ENCODE measurements around the gene GPR32.
"Not testable (repeated sequence)": the region's sequence is repeated elsewhere in the genome, so short reads cannot be mapped to it uniquely, and the experiment has no call there.

The GPR32 gene

DNA sequence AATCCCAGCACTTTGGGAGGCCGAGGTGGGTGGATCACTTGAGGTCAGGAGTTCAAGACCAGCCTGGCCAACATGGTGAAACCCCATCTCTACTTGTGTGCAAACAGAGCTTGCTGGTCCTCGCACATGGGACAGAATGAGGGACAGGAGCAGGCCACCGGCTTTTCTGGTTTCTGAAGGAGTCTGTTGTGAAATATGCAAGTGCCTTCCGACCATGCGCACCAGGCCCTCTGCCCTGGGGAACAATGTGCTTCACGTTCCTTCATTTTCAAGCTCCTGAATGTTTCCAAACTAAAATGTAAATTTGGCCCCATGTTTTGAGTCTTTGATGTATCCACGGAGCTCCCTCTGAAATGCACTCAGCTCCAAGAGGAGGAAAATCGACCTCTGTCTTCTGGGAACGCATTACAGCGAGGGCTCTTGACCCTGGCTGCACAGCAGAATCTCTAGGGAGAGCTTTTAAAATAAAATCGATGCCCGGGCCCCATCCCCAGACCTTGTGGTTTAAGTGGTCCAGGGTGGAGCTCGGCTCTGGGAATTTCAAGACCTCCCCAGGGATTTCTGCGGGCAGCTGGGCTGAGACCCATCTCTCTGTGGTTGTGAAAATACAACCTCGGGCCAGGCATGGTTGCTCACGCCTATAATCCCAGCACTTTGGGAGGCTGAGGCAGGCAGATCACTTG lies 10.6 kb downstream of the GPR32 start:
- no peak for DNase-seq (ENCODE audit: low read depth in 2 of 2)

DNA sequence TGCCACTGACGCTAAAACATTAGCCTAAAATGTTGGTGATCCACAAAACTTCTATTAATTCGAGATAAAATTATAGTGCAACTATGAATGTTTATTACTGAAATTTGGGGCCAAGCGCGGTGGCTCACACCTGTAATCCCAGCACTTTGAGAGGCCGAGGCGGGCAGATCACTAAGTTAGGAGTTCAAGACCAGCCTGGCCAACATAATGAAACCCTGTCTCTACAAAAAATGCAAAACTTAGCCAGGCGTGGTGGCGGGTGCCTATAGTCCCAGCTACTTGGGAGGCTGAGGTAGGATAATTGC lies 13.5 kb downstream of the GPR32 start:
- DNase-seq (ENCODE audit: low read depth in 2 of 2): not testable (repeated sequence)

DNA sequence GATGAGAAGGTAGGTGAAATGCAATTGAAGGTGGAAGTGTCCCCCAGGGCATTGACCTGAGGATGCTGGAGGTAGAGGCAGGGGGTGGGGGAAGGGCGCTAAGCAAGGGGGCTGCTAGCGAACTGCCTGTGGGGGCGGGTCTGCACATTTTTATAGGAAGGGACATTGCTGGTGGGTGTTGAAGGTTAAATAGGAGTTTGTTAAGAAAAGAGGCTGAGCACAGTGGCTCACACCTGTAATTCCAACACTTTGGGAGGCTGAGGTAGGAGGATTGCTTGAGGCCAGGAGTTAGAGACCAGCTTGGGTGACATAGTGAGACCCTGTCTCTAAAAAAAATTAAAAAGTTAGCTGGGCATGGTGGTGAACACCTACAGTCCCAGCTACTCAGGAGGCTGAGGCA lies 14.4 kb downstream of the GPR32 start:
- DNase-seq (ENCODE audit: low read depth in 2 of 2): no peak

DNA sequence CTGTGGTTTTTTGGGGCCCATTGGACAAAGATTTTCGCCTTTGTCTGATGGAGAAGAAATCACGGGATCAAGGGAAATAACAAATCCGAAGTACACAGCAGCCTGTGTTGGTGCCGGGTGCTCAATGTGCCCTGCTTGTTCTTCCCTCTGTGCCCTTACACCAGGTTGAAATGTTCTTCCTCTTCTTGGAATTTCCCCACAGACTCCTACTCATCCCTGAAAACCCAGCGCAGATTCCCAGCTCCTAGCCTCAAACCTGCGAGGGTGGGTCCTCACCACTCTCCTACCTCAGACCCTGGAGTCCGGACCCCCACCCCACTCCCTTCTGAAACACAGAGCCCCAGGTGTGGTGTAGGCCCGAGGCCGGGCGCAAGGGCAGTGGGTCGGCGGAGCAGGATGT lies 15.1 kb downstream of the GPR32 start:
- no peak for DNase-seq (ENCODE audit: low read depth in 2 of 2)

DNA sequence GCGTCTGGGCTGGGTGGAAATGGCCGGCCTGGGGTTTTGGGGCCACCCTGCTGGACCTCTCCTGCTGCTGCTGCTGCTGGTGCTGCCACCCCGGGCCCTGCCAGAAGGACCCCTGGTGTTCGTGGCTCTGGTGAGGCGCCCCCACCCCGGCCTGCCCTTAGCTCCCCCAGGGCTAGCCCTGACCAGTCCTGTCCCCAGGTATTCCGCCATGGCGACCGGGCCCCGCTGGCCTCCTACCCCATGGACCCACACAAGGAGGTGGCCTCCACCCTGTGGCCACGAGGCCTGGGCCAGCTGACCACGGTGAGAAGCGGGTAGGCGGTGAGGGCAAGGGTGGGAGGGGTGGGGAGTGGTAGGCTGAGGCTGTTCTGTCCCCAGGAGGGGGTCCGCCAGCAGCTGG lies 20.1 kb downstream of the GPR32 start, which contains the start of gene ACP4:
ACP4 (plus strand) TSS at position 20 of the 400 bp plus-strand sequence; CDS start at position 20, 0 bp downstream.
- no peak for DNase-seq (ENCODE audit: low read depth in 2 of 2)

DNA sequence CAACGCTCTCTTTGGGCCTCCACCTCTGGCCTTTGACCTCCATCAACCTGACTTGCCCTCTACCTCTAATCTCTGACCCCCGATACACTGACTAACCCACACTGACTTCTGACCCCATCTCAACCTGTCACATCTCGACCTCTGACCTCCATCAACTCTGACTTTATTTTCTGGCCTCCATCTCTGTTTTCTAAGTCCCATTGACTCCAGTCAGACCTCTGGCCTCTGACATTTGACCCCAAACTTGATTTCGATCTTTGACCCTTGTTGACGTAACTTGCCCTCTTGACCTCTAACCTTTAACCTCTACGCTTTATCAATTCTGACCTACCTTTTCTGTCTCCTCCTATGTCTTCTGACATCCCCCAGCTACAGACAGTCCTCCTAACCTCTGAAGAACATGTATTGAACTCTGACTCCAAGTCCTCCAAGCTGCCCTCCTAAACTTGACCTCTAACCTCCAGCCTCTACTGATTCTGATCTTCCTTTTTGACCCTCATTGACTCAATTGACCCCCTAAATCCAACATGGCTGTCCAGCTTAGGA lies 20.7 kb downstream of the GPR32 start:
- DNase-seq (ENCODE audit: low read depth in 2 of 2): no peak

DNA sequence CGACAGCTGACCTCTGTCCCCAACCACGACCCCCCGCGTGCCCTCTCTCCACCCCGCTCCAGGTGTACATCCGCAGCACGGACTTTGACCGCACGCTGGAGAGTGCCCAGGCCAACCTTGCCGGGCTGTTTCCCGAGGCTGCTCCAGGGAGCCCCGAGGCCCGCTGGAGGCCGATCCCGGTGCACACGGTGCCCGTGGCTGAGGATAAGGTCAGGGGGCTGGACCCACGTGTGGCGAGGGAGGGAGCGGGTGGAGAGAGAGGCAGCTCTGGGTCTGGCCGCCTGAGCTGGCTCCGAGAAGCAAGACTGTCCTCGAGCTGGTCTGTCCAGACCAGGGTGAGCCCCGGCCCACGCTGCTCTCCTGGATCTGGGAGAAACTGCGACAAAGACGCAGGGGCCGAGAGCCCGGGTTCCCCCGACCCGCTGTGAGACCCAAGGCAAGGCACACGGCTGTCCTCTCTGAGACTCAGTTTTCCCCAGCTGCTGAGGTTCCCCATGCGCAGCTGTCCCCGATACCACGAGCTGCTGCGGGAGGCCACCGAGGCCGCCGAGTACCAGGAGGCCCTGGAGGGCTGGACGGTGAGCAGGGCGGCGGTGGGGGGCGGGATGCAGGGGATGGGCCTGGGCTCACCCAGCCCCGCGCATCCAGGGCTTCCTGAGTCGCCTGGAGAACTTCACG lies 21.5 kb downstream of the GPR32 start:
- no peak for DNase-seq (ENCODE audit: low read depth in 2 of 2)

DNA sequence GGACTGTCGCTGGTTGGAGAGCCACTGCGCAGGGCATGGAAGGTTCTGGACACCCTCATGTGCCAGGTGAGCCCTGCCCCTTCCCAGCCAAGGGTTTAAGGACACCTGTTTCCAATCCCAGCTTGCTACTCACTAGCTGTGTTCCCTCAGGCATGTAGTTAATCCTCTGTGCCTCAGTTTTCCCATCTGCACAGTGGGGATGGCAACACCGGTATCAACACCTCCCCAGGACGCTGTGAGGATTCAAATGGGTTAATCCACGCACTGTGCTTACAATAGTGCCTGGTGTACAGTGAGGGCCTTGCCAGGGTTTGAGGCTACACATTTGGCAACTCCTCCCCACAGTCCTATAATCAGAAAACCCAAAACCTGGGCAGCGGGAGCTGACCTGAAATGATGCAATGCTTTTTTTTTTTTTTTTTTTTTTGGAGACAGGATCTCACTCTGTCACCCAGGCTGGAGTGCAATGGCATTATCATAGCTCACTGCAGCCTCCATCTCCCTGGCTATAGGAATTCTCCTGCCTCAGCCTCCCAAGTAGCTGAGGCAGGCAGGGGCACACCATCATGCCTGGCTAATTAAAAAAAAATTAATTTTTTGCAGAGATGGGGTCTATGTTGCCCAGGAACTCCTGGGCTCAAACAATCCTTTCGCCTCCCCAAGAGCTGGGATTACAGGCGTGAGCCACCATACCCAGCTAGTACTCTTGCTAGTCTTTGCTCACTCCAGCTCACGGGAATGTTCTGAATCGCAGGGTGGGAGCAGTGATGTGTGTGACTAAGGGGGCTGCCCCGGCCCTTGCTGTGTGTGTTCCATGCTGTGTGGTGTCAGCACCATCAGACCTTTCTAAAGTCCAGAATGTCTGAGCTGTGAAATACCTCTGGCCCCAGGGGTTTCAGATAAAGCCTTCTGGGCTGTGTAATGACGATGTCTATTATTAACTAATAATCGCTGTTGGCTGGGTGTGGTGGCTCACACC lies 22.3 kb downstream of the GPR32 start:
- no peak for DNase-seq (ENCODE audit: low read depth in 2 of 2)

DNA sequence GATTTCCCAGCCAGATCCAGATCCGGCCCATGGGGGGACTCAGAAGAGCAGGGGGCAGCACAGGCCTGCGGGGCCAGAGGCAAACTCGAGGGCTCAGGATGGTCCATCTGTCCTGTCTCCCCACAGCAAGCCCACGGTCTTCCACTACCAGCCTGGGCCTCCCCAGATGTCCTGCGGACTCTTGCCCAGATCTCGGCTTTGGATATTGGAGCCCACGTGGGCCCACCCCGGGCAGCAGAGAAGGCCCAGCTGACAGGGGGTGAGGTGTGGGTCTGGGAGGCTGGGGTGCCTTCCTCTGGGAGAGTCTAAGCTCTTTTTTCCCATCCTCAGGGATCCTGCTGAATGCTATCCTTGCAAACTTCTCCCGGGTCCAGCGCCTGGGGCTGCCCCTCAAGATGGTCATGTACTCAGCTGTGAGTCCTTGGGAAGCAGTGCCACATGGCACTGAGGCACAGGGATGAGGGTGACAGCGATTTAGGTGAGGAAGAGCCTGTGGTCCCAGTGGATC lies 23.3 kb downstream of the GPR32 start:
- no peak for DNase-seq (ENCODE audit: low read depth in 2 of 2)

DNA sequence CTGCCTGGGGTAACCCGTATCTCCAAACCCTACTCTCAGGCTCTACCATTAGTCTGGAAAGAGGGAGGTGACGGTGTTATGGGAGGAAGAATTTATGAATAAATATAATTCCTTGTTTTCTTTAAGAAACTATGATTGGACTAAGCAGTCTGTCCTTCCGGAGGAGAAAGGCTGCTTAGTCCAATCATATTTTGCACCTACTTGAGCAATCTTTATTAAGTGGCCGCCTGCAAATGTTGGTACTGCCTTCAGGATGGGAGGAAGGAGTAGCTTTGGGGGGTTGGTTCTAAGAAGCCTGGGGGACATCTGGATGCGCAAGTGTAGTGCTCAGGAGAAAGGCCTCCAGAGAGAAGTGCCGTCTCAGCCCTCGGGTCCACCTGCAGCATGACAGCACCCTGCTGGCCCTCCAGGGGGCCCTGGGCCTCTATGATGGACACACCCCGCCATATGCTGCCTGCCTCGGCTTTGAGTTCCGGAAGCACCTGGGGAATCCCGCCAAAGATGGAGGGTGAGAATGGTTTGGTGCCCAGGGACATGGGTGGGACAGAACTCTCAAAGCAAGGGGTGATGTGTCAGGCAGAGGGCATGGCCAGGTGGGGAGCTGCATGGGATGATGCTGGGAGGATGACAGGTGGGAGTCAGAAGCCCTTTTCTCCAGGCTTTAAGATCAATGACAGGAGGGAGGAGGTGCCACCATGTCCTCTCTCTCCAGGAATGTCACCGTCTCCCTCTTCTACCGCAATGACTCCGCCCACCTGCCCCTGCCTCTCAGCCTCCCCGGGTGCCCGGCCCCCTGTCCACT lies 24.0 kb downstream of the GPR32 start:
- no peak for DNase-seq (ENCODE audit: low read depth in 2 of 2)

DNA sequence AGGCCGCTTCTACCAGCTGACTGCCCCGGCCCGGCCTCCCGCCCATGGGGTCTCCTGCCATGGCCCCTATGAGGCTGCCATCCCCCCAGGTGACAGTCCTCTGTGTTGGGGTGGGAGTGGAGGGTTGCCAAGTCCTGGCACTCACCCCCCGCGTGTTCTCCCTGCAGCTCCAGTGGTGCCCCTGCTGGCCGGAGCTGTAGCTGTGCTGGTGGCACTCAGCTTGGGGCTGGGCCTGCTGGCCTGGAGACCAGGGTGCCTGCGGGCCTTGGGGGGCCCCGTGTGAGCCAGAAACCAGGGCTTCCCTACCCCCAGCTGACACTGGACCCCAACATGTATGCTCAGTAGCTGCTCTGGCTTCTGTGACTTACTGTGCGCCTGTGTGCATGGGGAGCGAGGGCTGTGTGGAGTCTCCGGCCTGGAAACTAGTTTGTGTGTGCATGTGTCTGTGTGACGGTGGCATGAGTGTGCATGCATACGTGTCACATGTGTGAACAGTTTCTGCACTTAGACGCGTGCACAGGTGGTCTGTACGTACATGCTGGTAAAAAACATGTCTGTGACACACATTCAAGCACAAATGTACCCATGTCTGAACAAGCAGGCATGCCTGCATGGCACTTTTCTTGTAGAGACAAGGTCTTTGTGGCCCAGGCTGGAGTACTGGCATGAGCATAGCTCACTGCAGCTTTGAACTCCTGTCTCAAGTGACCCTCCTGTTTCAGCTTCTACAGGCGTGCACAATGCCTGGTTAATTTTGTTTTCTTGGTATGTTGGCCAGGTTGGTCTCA lies 24.8 kb downstream of the GPR32 start:
- no peak for DNase-seq (ENCODE audit: low read depth in 2 of 2)

DNA sequence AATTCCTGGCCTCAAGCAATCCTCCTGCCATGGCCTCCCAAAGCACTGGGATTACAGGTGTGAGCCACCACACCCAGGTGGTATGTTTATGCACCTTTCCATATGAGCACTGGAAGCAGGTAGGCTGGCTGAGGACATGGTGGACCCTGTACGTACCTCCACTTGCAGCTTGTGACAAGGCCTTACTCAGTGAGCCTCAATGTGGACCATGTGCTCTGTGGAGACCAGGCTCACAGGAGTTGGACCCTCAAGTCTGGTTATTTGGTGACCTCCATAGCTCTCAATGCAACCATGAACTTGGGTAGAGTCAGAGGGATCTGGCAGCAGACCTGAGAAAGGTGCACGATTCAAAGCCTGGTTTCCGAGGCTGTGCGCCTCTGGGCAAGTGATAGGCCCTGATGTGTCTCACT lies 25.4 kb downstream of the GPR32 start:
- DNase-seq (ENCODE audit: low read depth in 2 of 2): no peak

DNA sequence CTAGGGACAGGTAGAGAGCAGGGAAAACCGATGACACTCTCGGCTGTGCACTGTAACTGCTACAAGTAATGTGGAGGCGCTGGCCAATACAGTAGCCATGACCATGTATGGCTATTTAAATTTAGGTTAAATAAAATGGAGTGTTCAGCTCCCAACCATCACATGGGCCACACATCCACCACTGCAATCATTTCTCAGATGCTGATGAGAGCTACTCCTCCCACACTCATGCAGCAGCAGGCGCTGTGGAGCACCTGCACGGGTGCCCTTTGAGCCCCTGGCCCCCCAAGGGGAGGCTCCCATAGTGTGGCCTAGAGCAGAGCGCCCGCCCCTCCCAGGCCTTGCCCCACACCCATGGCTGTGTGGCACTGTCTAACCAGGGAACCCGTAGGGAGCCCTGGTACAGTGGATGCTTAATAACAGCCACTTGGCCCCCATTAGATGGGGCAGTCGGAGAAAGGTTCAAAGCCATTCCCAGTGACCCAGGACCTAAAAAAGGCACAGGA lies 25.9 kb downstream of the GPR32 start:
- no peak for DNase-seq (ENCODE audit: low read depth in 2 of 2)

DNA sequence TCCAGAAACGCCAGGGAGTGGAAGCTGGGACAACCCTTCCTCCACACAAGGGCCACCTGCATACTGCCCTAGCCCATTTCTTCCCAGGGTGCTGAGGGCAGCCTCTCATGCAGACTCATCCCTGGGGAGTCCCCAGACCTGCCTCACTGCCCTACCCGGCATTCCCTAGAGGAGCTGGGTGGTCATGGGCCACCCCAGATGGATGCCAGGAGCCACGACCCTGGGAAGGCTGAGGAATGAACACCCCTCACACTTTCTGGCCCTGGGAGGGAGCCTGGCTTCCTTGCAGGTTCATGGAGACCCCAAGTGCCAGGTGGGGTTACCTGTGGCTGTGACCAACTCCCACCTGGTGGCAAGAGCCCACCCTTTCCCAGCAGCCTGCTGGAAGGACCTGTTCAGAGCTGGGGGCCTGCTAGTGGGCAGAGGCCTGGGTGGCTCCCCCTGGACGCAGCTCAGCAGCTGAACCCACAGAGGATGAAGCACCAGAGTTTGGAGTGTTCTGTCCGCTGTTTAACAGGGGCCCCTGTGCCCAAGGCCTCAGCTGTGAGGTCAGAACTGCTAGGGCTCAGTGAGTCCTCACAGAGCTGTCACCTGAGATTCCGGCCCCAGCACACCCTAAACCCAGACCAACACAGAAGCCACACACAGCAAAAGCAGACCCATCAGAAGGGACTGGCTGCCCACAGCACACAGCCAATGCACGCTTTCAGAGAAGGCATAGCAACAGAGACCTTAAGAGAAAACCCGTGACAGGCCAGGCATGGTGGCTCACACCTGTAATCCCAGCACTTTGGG lies 26.6 kb downstream of the GPR32 start:
- DNase-seq (ENCODE audit: low read depth in 2 of 2): no peak

DNA sequence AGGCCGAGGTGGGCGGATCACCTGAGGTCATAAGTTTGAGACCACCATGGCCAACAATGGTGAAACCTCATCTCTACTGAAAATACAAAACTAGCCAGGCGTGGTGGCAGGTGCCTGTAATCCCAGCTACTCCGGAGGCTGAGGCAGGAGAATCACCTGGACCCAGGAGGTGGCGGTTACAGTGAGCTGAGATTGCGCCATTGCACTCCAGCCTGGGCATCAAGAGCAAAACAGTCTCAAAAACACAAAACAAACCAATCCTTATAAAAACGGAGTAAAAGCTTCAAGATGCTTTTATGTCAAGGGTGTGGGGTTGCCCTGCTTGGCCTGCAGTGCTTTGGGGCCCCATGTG lies 27.1 kb downstream of the GPR32 start:
- DNase-seq (ENCODE audit: low read depth in 2 of 2): no peak

DNA sequence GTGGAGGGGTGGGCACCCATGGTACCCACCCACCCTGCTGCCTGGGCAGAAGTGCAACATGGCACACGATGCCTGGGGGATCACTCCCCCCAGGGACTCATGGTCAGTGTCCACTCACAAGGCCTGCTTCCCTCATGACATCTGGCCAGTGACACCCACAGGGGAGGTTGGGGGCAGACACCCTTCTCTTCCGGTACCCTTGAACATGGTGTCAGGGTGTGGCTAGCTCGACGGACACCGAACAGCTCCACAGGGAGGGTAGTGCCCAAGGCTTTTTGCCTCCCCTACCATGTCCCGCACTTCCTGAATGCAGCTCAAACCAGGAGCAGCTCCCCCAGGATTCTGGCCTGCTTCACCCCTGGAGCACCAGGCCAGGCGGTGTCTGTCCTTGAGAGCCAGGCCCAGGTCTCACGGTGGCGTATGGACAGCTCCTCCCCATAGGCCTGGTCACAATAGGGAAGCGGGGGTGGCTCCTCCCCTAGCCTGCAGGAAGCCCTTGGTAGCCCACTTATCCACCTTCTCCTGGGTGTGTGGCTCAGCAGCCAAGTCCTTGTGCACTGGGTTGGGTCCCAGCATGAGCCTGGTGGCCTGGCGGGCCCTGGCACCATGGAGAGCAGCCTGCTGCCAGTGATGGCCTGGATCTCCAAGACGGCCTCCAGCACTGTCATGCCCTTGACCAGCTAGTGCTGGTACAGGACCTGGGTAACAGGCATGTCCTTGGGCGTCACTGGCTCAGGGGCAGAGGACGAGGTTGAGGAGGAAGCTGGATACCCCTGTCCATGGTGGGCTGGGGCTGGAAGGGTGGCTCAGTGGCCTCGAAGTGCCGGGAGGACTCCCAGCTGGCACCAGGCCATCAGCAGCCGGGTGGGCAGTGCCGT lies 27.8 kb downstream of the GPR32 start:
- no peak for DNase-seq (ENCODE audit: low read depth in 2 of 2)

DNA sequence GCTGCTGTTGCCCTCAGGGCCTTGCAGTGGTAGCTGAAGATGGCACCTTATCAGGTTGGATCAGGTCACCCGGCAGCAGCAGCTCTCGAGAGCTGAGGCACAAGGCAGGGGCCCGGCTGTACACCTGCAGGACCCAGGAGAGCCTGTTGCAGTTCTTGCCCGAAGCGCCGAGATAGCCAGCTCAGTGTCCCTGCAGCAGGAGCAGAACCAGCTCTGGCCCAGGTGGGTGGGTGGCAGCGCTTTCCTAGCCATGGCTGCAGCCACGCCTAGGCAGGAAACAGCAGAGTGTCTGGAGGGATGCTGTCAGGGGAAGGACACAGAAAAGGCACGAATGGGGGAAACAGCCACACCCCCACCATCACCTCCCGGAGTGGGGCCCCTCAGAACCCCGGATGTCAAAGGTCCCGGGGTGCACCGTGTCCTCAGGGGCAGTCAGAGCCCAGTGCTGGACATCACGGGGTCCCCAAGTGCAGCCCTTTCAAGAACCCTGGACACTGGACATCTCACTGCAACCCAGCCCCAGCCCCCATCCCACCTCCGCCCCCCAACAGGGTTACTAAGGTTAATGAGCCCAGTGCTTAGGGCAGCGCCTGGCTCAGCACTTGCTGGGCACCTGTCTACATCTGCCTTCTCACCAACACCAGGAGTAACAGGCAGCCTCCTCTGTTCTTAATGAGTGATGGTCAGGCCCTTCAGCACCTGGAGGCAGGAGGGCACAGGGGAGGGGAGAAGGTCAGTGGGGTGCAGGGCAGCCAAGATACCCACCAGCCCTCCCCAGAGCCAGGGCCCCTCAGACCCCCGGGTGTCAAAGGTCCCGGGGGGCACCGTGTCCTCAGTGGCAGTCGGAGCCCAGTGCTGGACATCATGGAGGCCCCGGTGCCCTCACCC lies 28.6 kb downstream of the GPR32 start:
- no peak for DNase-seq (ENCODE audit: low read depth in 2 of 2)

DNA sequence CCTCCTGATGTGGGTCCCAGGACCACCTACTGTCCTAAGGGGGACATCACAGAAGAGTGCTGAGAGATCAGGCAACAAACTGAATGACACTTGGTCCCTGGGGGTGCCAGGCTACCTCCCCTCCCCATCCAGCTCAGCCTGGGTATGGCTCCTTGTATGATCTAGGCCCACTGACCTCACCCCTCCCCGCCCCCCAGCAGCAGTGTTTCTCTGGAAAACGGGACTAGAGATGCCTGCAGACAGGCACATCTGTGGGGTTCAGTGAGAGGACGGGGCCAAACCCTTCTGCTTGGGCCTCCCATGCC lies 29.2 kb downstream of the GPR32 start:
- no peak for DNase-seq (ENCODE audit: low read depth in 2 of 2)

Measured in stimulated activated CD8-positive, alpha-beta memory T cell treated with anti-CD3 and anti-CD28 coated beads, Interleukin-2, amount 100 ng/mL, for 1 hour (primary cell).